GM10266 (cell line): ENCODE measurements around the gene EIF1.

Source experiments
- DNase-seq: peaks from one replicate; pipeline ENCODE4 v3.0.0; 2012; ENCODE audit errors: extremely low spot score
- TF ChIP-seq, protein P1 (sequence below): IDR thresholded peaks from 2 replicates; pipeline ENCODE4 v1.5.1; 2012; ENCODE audit warnings: mild to moderate bottlenecking, low read depth; ENCODE audit not compliant: control insufficient read depth, insufficient read depth; ENCODE audit errors: missing control alignments

Gene EIF1

DNA sequence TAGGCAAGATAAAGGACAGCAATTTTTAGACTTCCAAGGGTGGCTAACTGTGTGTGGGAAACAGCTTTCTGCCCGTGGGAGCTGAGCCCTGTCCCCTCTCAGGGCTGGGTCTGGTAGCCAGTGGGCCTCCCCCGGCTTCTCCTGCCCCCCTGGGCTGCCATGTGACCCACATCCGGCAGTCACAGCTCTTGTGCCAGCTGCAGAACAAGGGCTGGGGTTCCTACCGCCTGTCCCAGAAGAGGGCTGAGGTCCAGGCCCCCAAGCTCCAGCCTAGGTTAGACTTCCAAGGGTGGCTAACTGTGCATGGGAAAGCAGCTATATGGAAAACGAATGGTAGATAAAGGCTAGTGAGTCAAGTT, 29.6 kb downstream of the EIF1 start:
- DNase-seq = no peak
- TF ChIP-seq, protein P1, sequence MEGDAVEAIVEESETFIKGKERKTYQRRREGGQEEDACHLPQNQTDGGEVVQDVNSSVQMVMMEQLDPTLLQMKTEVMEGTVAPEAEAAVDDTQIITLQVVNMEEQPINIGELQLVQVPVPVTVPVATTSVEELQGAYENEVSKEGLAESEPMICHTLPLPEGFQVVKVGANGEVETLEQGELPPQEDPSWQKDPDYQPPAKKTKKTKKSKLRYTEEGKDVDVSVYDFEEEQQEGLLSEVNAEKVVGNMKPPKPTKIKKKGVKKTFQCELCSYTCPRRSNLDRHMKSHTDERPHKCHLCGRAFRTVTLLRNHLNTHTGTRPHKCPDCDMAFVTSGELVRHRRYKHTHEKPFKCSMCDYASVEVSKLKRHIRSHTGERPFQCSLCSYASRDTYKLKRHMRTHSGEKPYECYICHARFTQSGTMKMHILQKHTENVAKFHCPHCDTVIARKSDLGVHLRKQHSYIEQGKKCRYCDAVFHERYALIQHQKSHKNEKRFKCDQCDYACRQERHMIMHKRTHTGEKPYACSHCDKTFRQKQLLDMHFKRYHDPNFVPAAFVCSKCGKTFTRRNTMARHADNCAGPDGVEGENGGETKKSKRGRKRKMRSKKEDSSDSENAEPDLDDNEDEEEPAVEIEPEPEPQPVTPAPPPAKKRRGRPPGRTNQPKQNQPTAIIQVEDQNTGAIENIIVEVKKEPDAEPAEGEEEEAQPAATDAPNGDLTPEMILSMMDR = no peak

DNA sequence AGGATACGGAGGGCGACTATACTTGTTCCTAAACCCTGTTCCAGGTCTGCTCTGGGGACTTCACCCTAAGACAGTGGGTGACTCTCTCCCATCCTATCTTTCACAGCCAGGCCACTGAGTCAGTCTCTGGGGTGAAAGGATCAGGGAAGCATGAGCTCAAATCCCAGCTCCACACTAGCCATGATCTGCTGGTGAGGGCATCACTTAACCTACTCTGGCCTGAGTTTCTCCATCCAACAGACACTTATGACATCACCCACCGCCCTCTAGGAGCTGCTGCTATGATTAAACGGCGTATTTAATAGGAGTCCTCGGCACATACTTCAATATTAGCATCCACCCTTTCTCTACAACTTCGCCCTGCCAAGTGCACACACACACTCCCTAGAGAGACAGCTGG, 33.5 kb downstream of the EIF1 start:
- DNase-seq = no peak
- TF ChIP-seq, protein P1 = no peak

DNA sequence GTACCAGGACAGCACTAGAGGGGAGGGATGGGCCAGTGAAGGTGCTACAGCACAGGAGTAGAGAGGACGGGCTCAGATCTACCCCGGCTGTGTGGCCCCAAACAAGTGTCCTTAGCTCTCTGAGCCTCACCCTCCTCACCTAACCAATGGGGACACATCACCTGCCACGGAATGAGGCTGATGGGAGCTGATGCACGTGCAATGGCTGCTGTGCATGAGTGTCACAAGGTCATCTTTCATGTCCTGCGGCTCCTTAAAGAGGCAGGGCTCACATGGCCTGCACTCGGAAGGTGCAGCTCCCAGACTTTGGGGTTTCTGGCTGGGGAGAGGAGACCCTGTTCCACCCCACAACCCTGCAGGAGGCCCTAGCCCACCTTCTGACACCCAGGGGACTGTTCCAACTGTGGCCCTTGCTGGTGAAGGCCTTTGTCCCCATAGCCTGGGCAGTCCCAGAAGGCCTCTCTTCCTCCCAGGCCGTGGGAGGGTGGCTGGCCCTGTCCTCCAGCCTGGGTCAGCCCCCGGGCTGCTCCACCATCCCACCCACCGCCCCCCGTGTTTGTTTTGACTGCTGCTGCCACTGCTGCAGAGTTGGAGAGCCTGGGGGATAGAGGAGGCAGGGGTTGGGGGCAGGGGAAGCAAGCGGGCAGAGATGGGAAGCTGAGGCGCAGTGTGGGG, 35.3 kb downstream of the EIF1 start:
- no peak for DNase-seq
- TF ChIP-seq, protein P1 = no peak

DNA sequence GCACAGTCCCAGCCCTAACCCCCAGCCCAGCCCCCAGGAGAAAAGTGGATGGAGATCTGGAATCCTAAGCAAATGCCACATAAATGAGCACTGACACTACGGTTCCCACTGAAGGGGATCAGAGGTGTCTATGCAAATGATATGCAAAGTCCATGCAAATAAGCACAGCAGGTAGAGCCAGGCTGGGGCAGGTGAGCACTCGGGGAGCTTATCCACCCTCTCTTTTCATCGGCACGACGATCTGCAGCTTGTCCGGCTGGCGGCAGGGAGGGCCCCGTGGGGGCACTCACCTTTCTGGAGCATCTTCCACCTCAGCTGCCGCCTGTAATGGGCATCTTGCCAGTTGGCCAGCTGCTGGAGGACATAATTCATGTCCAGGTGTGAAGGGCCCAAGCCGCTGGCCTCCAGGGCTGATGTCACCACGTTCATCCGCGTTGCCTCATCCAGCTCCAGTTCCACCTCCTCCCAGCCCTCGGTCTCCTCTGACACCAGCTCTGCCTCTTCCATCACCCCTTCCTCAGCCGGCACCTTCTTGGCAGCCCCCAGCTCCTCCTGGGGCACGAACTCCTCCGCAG, 35.9 kb downstream of the EIF1 start:
- DNase-seq = no peak
- TF ChIP-seq, protein P1 = no peak

DNA sequence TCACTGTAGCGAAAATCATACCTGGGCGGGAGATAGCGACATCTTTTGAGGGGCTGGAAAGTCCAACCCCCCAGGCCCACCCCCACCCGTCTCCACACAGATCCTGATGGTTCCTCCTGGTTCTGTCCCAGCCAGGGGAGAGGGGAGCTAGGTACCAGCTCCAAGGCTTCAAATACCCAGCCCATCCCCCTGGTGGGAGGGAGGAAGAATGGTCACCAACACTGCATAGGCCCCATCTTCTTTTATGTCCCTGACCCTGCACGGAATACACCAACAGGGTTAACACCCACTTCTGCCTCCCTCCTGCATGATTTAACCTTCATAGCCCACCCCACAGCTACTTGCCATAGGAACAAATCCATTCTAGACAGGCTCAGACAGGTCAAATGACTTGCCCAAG, 36.4 kb downstream of the EIF1 start:
- DNase-seq = no peak
- TF ChIP-seq, protein P1 = no peak

DNA sequence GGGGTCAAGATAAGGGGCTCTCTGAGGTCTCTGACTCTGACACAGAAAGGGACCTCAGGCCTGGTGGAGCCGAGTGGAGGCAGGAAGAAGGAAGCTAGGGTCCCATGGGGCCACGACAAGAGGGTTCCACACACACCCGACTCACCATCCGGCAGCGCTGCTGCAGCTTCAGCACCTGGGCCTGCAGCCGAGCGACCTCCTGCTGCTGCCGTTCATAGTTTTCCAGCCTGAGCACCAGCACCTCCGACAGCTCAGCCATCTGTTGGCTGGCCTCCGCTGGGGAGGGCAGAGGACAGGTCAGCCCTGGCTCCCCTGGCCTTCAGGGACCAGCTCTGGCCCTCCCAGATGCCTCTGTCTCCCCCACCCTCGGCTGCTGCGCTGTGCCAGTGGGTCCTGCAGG, 39.4 kb downstream of the EIF1 start:
- DNase-seq = no peak

DNA sequence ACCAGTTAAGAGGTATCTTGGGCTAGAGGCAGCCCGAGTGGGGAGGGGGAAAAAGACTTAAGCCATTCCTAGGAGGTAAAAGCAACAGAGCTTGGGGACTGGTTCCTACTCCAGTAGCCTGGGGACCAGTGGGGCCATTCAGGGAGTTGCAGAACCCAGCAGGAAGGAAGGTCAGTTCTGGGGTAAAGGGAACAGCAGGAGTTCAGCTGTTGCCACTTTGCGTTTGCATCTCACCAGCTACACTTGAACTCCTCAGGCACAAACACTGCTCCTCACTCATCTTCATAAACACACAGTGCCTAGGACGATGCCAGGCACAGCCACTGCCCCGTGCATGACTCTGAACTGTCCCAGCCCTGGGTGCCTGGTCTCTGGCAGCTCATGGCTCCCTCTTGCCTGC, 41.8 kb downstream of the EIF1 start:
- no peak for DNase-seq
- TF ChIP-seq, protein P1 = no peak

More for the DNA sequence above, 39.4 kb downstream of the EIF1 start:
- TF ChIP-seq, protein P1 = no peak
